HCT116 (cell line): ENCODE results near the gene SERTAD2. TPM values are rescaled to one million over a fixed set of nuclear protein-coding genes. Genes with fewer than 3 reads are reported as not detected.

Experiments used
- ATAC-seq: fragments of 200-7000 bp; cut with Tn5 transposase; 2 replicates; pipeline ENCODE4 v1.9.1; 2020; ENCODE audit warnings: mild to moderate bottlenecking, moderate library complexity
- BruUV-seq: library from RNA; stranded (reverse); fragments of 400-500 nt; replicated peaks from 2 replicates; lab custom pipeline; 2021; lab: Mats Ljungman, UMichigan
- CTCF ChIA-PET: fragments of 300-600 bp; sonication (Branson Sonifier 250); formaldehyde crosslinking; loops from one replicate; lab custom pipeline; 2021; ENCODE audit warnings: antibody characterized with exemption; lab: Charles Lee
- POLR2A ChIA-PET: fragments of 300-600, 350-600 bp; sonication (Branson Sonifier 250); formaldehyde crosslinking; loops from one replicate; lab custom pipeline; 2021; ENCODE audit warnings: antibody characterized with exemption; lab: Charles Lee
- RAD21 ChIA-PET, 2 experiments: fragments of 300-600 bp; sonication (Branson Sonifier 250); formaldehyde crosslinking; loops; one replicate each; lab custom pipeline; 2023; ENCODE audit warnings: low total read pairs in 2 of 2; ENCODE audit not compliant: uncharacterized antibody in 2 of 2, unreplicated experiment in 2 of 2, low non-redundant PET in 1 of 2; lab: Charles Lee
- DNase-seq: peaks from one replicate; pipeline ENCODE4 v3.0.0-alpha.2; 2010; ENCODE audit warnings: low read depth, low spot score
- H2AFZ ChIP-seq: fragments of 200-600 bp; shearing (Covaris generic), sonication (generic); 2 replicates; pipeline ENCODE4 v1.6.1; 2017; ENCODE audit warnings: low read depth, mixed run types, mixed read lengths, antibody characterized with exemption, low read length; ENCODE audit not compliant: poor library complexity, severe bottlenecking
- H3K27ac ChIP-seq: 2 replicates; pipeline ENCODE4 v1.5.1; 2012; ENCODE audit warnings: low read depth, low read length
- H3K27me3 ChIP-seq: fragments of 200-600 bp; sonication (generic); 2 replicates; pipeline ENCODE4 v1.6.1; 2016; ENCODE audit warnings: mixed run types, low read length, mixed read lengths; ENCODE audit not compliant: insufficient read depth
- H3K36me3 ChIP-seq, 2 experiments: fragments of 200-500 bp in 1 of 2; fragments of 200-600 bp in 1 of 2; sonication (Bioruptor generic) in 1 of 2; sonication (generic) in 1 of 2; 2 replicates each; pipeline versions ENCODE4 v1.5.1 to v1.6.1; 2014 to 2016; ENCODE audit warnings: low read length in 2 of 2, inconsistent platforms in 1 of 2, mixed read lengths in 1 of 2, mixed run types in 1 of 2; ENCODE audit not compliant: insufficient read depth in 2 of 2, control insufficient read depth in 1 of 2
- H3K4me1 ChIP-seq, 2 experiments: fragments of 200-600 bp in 1 of 2; sonication (generic) in 1 of 2; 2 replicates each; pipeline versions ENCODE4 v1.5.1 to v1.6.1; 2012 to 2017; ENCODE audit warnings: low read length in 2 of 2, inconsistent platforms in 1 of 2, mild to moderate bottlenecking in 1 of 2, mixed read lengths in 1 of 2, mixed run types in 1 of 2, moderate library complexity in 1 of 2; ENCODE audit not compliant: insufficient read depth in 2 of 2, control insufficient read depth in 1 of 2
- H3K4me2 ChIP-seq: fragments of 200-600 bp; sonication (generic); 2 replicates; pipeline ENCODE4 v1.6.1; 2017; ENCODE audit warnings: mixed run types, low read length, mixed read lengths
- H3K4me3 ChIP-seq, 2 experiments: fragments of 200-600 bp in 1 of 2; sonication (generic) in 1 of 2; replicated peaks in 1 of 2; 2 replicates each; pipeline ENCODE4 v1.5.1; 2011 to 2016; ENCODE audit warnings: low read length in 2 of 2, control low read depth in 1 of 2, low read depth in 1 of 2, mild to moderate bottlenecking in 1 of 2, mixed read lengths in 1 of 2, mixed run types in 1 of 2
- H3K79me2 ChIP-seq: fragments of 200-600 bp; sonication (generic); 2 replicates; pipeline ENCODE4 v1.6.1; 2017; ENCODE audit warnings: mild to moderate bottlenecking, mixed run types, low read length, moderate library complexity, mixed read lengths; ENCODE audit not compliant: insufficient read depth
- H3K9ac ChIP-seq: fragments of 200-600 bp; sonication (generic); 2 replicates; pipeline ENCODE4 v1.6.1; 2016; ENCODE audit warnings: low read length, mixed read lengths
- H3K9me2 ChIP-seq: fragments of 200-600 bp; sonication (generic), shearing (Covaris generic); 2 replicates; pipeline ENCODE4 v1.6.1; 2017; ENCODE audit warnings: mixed run types, mild to moderate bottlenecking, moderate library complexity; ENCODE audit not compliant: insufficient read depth
- H3K9me3 ChIP-seq, 2 experiments: fragments of 200-500 bp in 1 of 2; fragments of 200-600 bp in 1 of 2; sonication (Bioruptor generic) in 1 of 2; sonication (generic) in 1 of 2; 2 replicates each; pipeline ENCODE4 v1.6.1; 2014 to 2017; ENCODE audit warnings: low read length in 2 of 2, mixed read lengths in 2 of 2, inconsistent platforms in 1 of 2, low read depth in 1 of 2, mild to moderate bottlenecking in 1 of 2, mixed run types in 1 of 2, moderate library complexity in 1 of 2; ENCODE audit not compliant: control insufficient read depth in 1 of 2, insufficient read depth in 1 of 2
- H4K20me1 ChIP-seq: fragments of 200-600 bp; sonication (generic), shearing (Covaris generic); 2 replicates; pipeline ENCODE4 v1.6.1; 2017; ENCODE audit warnings: mixed run types, mild to moderate bottlenecking, moderate library complexity; ENCODE audit not compliant: insufficient read depth
- CBX3 ChIP-seq: IDR thresholded peaks from 2 replicates; pipeline ENCODE4 v1.6.1; 2012; ENCODE audit warnings: low read depth
- CEBPB ChIP-seq: IDR thresholded peaks from 2 replicates; pipeline ENCODE4 v1.6.1; 2012; ENCODE audit warnings: low read depth
- ELF1 ChIP-seq: IDR thresholded peaks from 2 replicates; pipeline ENCODE4 v1.6.1; 2012; ENCODE audit warnings: low read depth, borderline replicate concordance
- EZH2phosphoT487 ChIP-seq: fragments of 200-600 bp; IDR thresholded peaks from 2 replicates; pipeline ENCODE4 v1.6.1; 2018; ENCODE audit warnings: antibody characterized with exemption, borderline replicate concordance
- POLR2A ChIP-seq: IDR thresholded peaks from 2 replicates; pipeline ENCODE4 v1.7.0; 2011; ENCODE audit warnings: borderline replicate concordance; ENCODE audit not compliant: insufficient read depth, insufficient read length; ENCODE audit errors: extremely low read depth
- POLR2AphosphoS5 ChIP-seq: IDR thresholded peaks from 2 replicates; pipeline ENCODE4 v1.6.1; 2011; ENCODE audit warnings: mild to moderate bottlenecking, low read depth, low read length, moderate library complexity
- SIN3A ChIP-seq: IDR thresholded peaks from 2 replicates; pipeline ENCODE4 v1.6.1; 2012; ENCODE audit warnings: low read depth
- SP1 ChIP-seq: IDR thresholded peaks from 2 replicates; pipeline ENCODE4 v1.6.1; 2012; ENCODE audit warnings: low read depth
- TCF7L2 ChIP-seq: IDR thresholded peaks from 2 replicates; pipeline ENCODE4 v1.7.0; 2011; ENCODE audit warnings: borderline replicate concordance, inconsistent platforms; ENCODE audit not compliant: insufficient read depth, insufficient read length; ENCODE audit errors: extremely low read depth
- ZFX ChIP-seq: fragments of 450-650 bp; IDR thresholded peaks from 2 replicates; pipeline ENCODE4 v1.6.1; 2017
- intact Hi-C: fragments of 100-400 bp; cut with micrococcal nuclease; formaldehyde crosslinking; loops from 2 replicates; pipeline ENCODE4 v1.10.0; 2022
- total RNA-seq: library from RNA; stranded (reverse); gene quantifications from one replicate; pipeline ENCODE4 v1.2.1, GENCODE V29; 2021; ENCODE audit not compliant: unreplicated experiment

The SERTAD2 gene
- total RNA-seq, 1 experiment from 2014 or later = 80.1 TPM

- Histone ChIP-seq H4K20me1 (peaks cover 25% of the 10 kb centered on the region), H2AFZ (no peak overlapping the region), H3K4me2 (peak overlapping the region; percentile 91), H3K4me1 (peaks cover 44 to 61% of the 10 kb centered on the region in 2 experiments), H3K79me2 (peaks cover 61% of the 10 kb centered on the region), H3K27ac (peak overlapping the region; percentile 78), H3K9ac (peak overlapping the region; percentile 89), H3K36me3 (no peaks in the 10 kb centered on the region), H3K27me3 (no peaks in the 10 kb centered on the region)
- POLR2A ChIA-PET = interaction anchor here (0.7 to 4.1 kb wide), 18 partner anchors 9 to 207 kb away, joined by 3 to 42 read pairs (median 5); partner anchors contain the start of gene AFTPH
- TF ChIP-seq SP1 (peak; percentile 33; the same call in 1 of the 2 replicates), POLR2AphosphoS5 (peak; percentile 89), CBX3 (no peak), CEBPB (no peak), ZFX (peak; percentile 22), EZH2phosphoT487 (no peak), POLR2A (peak; percentile 59), SIN3A (peak; percentile 66; the same call in 1 of the 2 replicates), ELF1 (no peak), TCF7L2 (peak; percentile 82)
- TF ChIP-seq, all 23 proteins: peak for 6
- RAD21 ChIA-PET = interaction anchor here (0.6 to 2.0 kb wide), 4 partner anchors 11 to 185 kb away, joined by 3 to 6 read pairs (median 4); no protein-coding TSS in a partner anchor
- H3K9me3 ChIP-seq = no peaks in the 10 kb centered on the region
- DNase-seq (peak; percentile 64), ATAC-seq (peak; percentile 71)
- CTCF ChIA-PET = interaction anchor here (1.0 to 2.9 kb wide), 8 partner anchors 9 to 324 kb away, joined by 3 to 25 read pairs (median 5); no protein-coding TSS in a partner anchor
- no peaks in the 10 kb centered on the region for H3K9me2 ChIP-seq
- H3K4me3 ChIP-seq = peak overlapping the region; percentile 61 to 71
- intact Hi-C loops = loop anchor here (2.0 kb wide), 1 partner anchor 97 kb away; no protein-coding TSS in a partner anchor
- no TSS peak for BruUV-seq
Observed at GRCh38 chr2:64654063-64654811, 524 bp upstream of the SERTAD2 start.
